MCF 10A (cell line): ENCODE measurements around the gene MB21D2. TPM values are rescaled to one million over a fixed set of nuclear protein-coding genes. Genes with fewer than 3 reads are reported as not detected.

Experiments used
- BruUV-seq: library from RNA; stranded (reverse); fragments of 400-500 nt; replicated peaks from 2 replicates; lab custom pipeline; 2021; lab: Mats Ljungman, UMichigan
- CTCF ChIA-PET: fragments of 300-600 bp; sonication (Branson Sonifier 250); formaldehyde crosslinking; extraction: SDS; loops from one replicate; lab custom pipeline; 2021; ENCODE audit warnings: antibody characterized with exemption, inconsistent platforms; lab: Yijun Ruan, JAX
- POLR2A ChIA-PET: fragments of 300-600, 350-650 bp; sonication (Branson Sonifier 250); formaldehyde crosslinking; extraction: SDS; loops from one replicate; lab custom pipeline; 2020; ENCODE audit warnings: antibody characterized with exemption, inconsistent platforms; lab: Yijun Ruan, JAX
- DNase-seq: peaks from one replicate; pipeline ENCODE4 v3.0.0-alpha.2; 2018; ENCODE audit not compliant: unreplicated experiment
- H3K27ac Mint-ChIP-seq: one replicate; pipeline ENCODE4 v1.8.0; 2022; ENCODE audit warnings: mild to moderate bottlenecking, low read depth, mixed read lengths; ENCODE audit not compliant: unreplicated experiment
- H3K27me3 Mint-ChIP-seq: one replicate; pipeline ENCODE4 v1.8.0; 2022; ENCODE audit warnings: mixed read lengths; ENCODE audit not compliant: insufficient read depth, unreplicated experiment
- H3K36me3 Mint-ChIP-seq: one replicate; pipeline ENCODE4 v1.8.0; 2022; ENCODE audit warnings: mild to moderate bottlenecking, moderate library complexity, mixed read lengths; ENCODE audit not compliant: insufficient read depth, unreplicated experiment
- H3K4me1 Mint-ChIP-seq: one replicate; pipeline ENCODE4 v1.8.0; 2022; ENCODE audit warnings: mixed read lengths; ENCODE audit not compliant: insufficient read depth, unreplicated experiment
- H3K4me3 Mint-ChIP-seq: one replicate; pipeline ENCODE4 v1.8.0; 2022; ENCODE audit warnings: mild to moderate bottlenecking, moderate library complexity, mixed read lengths; ENCODE audit not compliant: unreplicated experiment
- H3K9me3 Mint-ChIP-seq: one replicate; pipeline ENCODE4 v1.8.0; 2022; ENCODE audit warnings: mixed read lengths; ENCODE audit not compliant: unreplicated experiment
- intact Hi-C: fragments of 100-400 bp; cut with micrococcal nuclease; formaldehyde crosslinking; loops from 2 replicates; pipeline ENCODE4 v1.14.1; 2022
- total RNA-seq: library from RNA; stranded (reverse); gene quantifications from 2 replicates; pipeline ENCODE4 v1.2.3, GENCODE V29; 2022
- TF ChIP-seq, protein P1 (sequence below): fragments of 200-600 bp; IDR thresholded peaks from one replicate; pipeline ENCODE4 v1.8.0; 2022; ENCODE audit warnings: antibody characterized with exemption, mild to moderate bottlenecking; ENCODE audit not compliant: unreplicated experiment

MB21D2 gene
- total RNA-seq, 1 experiment from 2014 or later = 4.4 TPM

DNA sequence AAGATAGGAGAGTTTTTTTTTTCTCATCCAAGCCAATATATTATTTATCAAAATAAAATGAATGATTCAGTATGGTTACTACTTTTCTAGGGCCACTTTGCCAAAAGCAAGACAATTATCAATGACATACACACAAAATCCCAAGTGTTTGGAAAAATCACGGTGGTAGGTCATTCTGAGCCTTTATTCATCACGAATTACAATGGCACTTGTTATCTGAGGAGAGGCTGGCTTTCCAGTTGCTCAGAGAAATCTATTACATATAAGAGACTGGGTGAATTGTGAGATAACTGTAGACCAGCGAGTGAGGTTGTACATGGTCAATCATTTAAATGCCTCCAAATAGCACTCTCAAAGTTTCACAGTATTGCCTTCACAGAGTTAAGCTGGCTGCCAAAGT is 169.9 kb downstream of the MB21D2 start:
- no peak for DNase-seq
- ChIA-PET POLR2A (no interaction called here), CTCF (interaction anchor here (0.6 kb wide), 1 partner anchor 816 kb away, joined by 3 read pairs; no protein-coding TSS in a partner anchor)
- Mint-ChIP-seq H3K27me3 (peaks cover 45% of the 10 kb centered on the region), H3K4me1 (no peaks in the 10 kb centered on the region), H3K9me3 (no peaks in the 10 kb centered on the region), H3K27ac (no peak overlapping the region), H3K4me3 (no peak overlapping the region), H3K36me3 (no peaks in the 10 kb centered on the region)
- BruUV-seq = no TSS peak
- intact Hi-C loops = no loop called here
- TF ChIP-seq, protein P1, sequence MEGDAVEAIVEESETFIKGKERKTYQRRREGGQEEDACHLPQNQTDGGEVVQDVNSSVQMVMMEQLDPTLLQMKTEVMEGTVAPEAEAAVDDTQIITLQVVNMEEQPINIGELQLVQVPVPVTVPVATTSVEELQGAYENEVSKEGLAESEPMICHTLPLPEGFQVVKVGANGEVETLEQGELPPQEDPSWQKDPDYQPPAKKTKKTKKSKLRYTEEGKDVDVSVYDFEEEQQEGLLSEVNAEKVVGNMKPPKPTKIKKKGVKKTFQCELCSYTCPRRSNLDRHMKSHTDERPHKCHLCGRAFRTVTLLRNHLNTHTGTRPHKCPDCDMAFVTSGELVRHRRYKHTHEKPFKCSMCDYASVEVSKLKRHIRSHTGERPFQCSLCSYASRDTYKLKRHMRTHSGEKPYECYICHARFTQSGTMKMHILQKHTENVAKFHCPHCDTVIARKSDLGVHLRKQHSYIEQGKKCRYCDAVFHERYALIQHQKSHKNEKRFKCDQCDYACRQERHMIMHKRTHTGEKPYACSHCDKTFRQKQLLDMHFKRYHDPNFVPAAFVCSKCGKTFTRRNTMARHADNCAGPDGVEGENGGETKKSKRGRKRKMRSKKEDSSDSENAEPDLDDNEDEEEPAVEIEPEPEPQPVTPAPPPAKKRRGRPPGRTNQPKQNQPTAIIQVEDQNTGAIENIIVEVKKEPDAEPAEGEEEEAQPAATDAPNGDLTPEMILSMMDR = no peak

DNA sequence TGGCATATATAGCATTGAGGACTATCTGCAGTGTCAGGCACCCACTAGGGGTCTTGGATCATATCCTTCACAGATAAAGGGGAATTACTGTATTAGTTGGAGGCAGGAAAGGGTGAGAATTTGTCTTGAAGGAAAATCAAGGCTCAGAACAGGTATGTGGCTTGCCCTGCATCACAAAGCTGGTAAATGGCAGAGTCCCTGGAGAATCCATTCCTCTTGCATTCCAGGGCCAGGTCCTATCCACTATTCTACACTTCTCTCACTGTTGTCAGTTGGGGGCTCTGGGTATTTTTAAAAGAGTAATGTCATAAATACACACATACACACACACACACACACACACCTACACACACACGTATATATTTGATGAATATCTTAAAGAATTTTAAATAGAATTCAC is 170.5 kb downstream of the MB21D2 start:
- BruUV-seq = no TSS peak
- intact Hi-C loops = no loop called here
- CTCF ChIA-PET = no interaction called here
- no peaks in the 10 kb centered on the region for H3K9me3 Mint-ChIP-seq
- POLR2A ChIA-PET = no interaction called here
- TF ChIP-seq, protein P1 = no peak
- no peak overlapping the region for H3K4me3 Mint-ChIP-seq
- no peaks in the 10 kb centered on the region for H3K4me1 Mint-ChIP-seq
- peaks cover 45% of the 10 kb centered on the region for H3K27me3 Mint-ChIP-seq
- no peaks in the 10 kb centered on the region for H3K36me3 Mint-ChIP-seq
- H3K27ac Mint-ChIP-seq = no peak overlapping the region
- no peak for DNase-seq

Other genes with a start within 250 kb of the MB21D2 start
- 0.09 TPM in 1 of 2 replicates, not detected in the other for gene FGF12, start 190.3 kb downstream of the MB21D2 start, total RNA-seq